GM12891 (cell line): Measurements from ENCODE around the gene ZDHHC8.

Experiments used
- PAX5 ChIP-seq: IDR thresholded peaks from 2 replicates; pipeline ENCODE4 v1.6.1; 2011; ENCODE audit warnings: low read length, moderate library complexity, mild to moderate bottlenecking; ENCODE audit not compliant: insufficient read depth, severe bottlenecking
- POLR2A ChIP-seq: IDR thresholded peaks from 2 replicates; pipeline ENCODE4 v1.6.1; 2011; ENCODE audit warnings: low read depth, low read length, control low read depth
- POLR2AphosphoS5 ChIP-seq: IDR thresholded peaks from 2 replicates; pipeline ENCODE4 v1.6.1; 2011; ENCODE audit warnings: low read depth, low read length, control low read depth
- POU2F2 ChIP-seq: IDR thresholded peaks from 2 replicates; pipeline ENCODE4 v1.6.1; 2011; ENCODE audit warnings: low read depth, mild to moderate bottlenecking, control low read depth, low read length, moderate library complexity
- SPI1 ChIP-seq: IDR thresholded peaks from 2 replicates; pipeline ENCODE4 v1.6.1; 2011; ENCODE audit warnings: low read depth, low read length, control low read depth
- TAF1 ChIP-seq: IDR thresholded peaks from 2 replicates; pipeline ENCODE4 v1.6.1; 2011; ENCODE audit warnings: low read depth, low read length, control low read depth

GRCh38 chr22:20101638-20102037 is 30.0 kb upstream of the ZDHHC8 start:
- TF ChIP-seq POLR2A, result no peak
- TF ChIP-seq POLR2AphosphoS5, result no peak
- TF ChIP-seq TAF1, result no peak
- TF ChIP-seq POU2F2, result no peak
- TF ChIP-seq PAX5, result no peak
- no peak for TF ChIP-seq SPI1
